Measurements from ENCODE around the gene TUBB1.
A peak's percentile ranks its signal among the peaks of the same experiment; 100 is the strongest.
"Not testable (repeated sequence)": the region's sequence is repeated elsewhere in the genome, so short reads cannot be mapped to it uniquely, and the experiment has no call there.

TUBB1 gene

GRCh38 chr20:59037386-59037785, 18.2 kb downstream of the TUBB1 start:
- Histone ChIP-seq H3K4me1 (ENCODE audit: control insufficient read depth in 1 of 2, insufficient read depth in 2 of 2, low read length in 2 of 2) (peaks cover 0 to 22% of the 10 kb centered on the region in 2 donors), H3K36me3 (ENCODE audit: control insufficient read depth in 1 of 2, insufficient read depth in 2 of 2, low read length in 2 of 2) (peaks cover 30 to 34% of the 10 kb centered on the region in 2 donors), H3K9me3 (ENCODE audit: control insufficient read depth in 1 of 2, low read length in 2 of 2) (no peaks in the 10 kb centered on the region), H3K4me3 (ENCODE audit: low read depth in 1 of 2, low read length in 2 of 2) (no peak overlapping the region), H3K27ac (ENCODE audit: low read length) (no peak overlapping the region), H3K27me3 (ENCODE audit: low read depth, low read length) (no peaks in the 10 kb centered on the region)

- peaks cover 30 to 34% of the 10 kb centered on the region in 2 donors for H3K36me3 ChIP-seq (ENCODE audit: control insufficient read depth in 1 of 2, insufficient read depth in 2 of 2, low read length in 2 of 2)
- no peak overlapping the region for H3K27ac ChIP-seq (ENCODE audit: low read length)
- no peaks in the 10 kb centered on the region for H3K9me3 ChIP-seq (ENCODE audit: control insufficient read depth in 1 of 2, low read length in 2 of 2)
- no peaks in the 10 kb centered on the region for H3K27me3 ChIP-seq (ENCODE audit: low read depth, low read length)
- peak overlapping the region in 1 of 2 donors; percentile 9 for H3K4me3 ChIP-seq (ENCODE audit: low read depth in 1 of 2, low read length in 2 of 2)
- peaks cover 6 to 28% of the 10 kb centered on the region in 2 donors for H3K4me1 ChIP-seq (ENCODE audit: control insufficient read depth in 1 of 2, insufficient read depth in 2 of 2, low read length in 2 of 2)
Observed at GRCh38 chr20:59039233-59039632, 20.0 kb downstream of the TUBB1 start.

GRCh38 chr20:59040667-59041066, 21.4 kb downstream of the TUBB1 start:
- Histone ChIP-seq H3K4me1 (ENCODE audit: control insufficient read depth in 1 of 2, insufficient read depth in 2 of 2, low read length in 2 of 2) (peaks cover 6 to 28% of the 10 kb centered on the region in 2 donors), H3K4me3 (ENCODE audit: low read depth in 1 of 2, low read length in 2 of 2) (peak overlapping the region in 1 of 2 donors; percentile 28), H3K27me3 (ENCODE audit: low read depth, low read length) (no peaks in the 10 kb centered on the region), H3K27ac (ENCODE audit: low read length) (peak overlapping the region; percentile 46), H3K36me3 (ENCODE audit: control insufficient read depth in 1 of 2, insufficient read depth in 2 of 2, low read length in 2 of 2) (peaks cover 22 to 27% of the 10 kb centered on the region in 2 donors), H3K9me3 (ENCODE audit: control insufficient read depth in 1 of 2, low read length in 2 of 2) (no peaks in the 10 kb centered on the region)

- H3K4me3 ChIP-seq (ENCODE audit: low read depth in 1 of 2, low read length in 2 of 2), result peak overlapping the region; percentile 80 to 81
- peaks cover 6 to 28% of the 10 kb centered on the region in 2 donors for H3K4me1 ChIP-seq (ENCODE audit: control insufficient read depth in 1 of 2, insufficient read depth in 2 of 2, low read length in 2 of 2)
- not testable (repeated sequence) for H3K27me3 ChIP-seq (ENCODE audit: low read depth, low read length); H3K9me3 ChIP-seq (ENCODE audit: control insufficient read depth in 1 of 2, low read length in 2 of 2)
- peaks cover 14 to 19% of the 10 kb centered on the region in 2 donors for H3K36me3 ChIP-seq (ENCODE audit: control insufficient read depth in 1 of 2, insufficient read depth in 2 of 2, low read length in 2 of 2)
- H3K27ac ChIP-seq (ENCODE audit: low read length), result peak overlapping the region; percentile 77
Observed at GRCh38 chr20:59041487-59041886, 22.3 kb downstream of the TUBB1 start.

- Histone ChIP-seq H3K27ac (ENCODE audit: low read length) (peak within 1 kb of the TSS; percentile 77), H3K36me3 (ENCODE audit: control insufficient read depth in 1 of 2, insufficient read depth in 2 of 2, low read length in 2 of 2) (peaks cover 8 to 11% of the 10 kb centered on the region in 2 donors), H3K4me1 (ENCODE audit: control insufficient read depth in 1 of 2, insufficient read depth in 2 of 2, low read length in 2 of 2) (peaks cover 6 to 28% of the 10 kb centered on the region in 2 donors), H3K4me3 (ENCODE audit: low read depth in 1 of 2, low read length in 2 of 2) (peak within 1 kb of the TSS; percentile 80 to 81), H3K27me3 (ENCODE audit: low read depth, low read length) (no peaks in the 10 kb centered on the region), H3K9me3 (ENCODE audit: control insufficient read depth in 1 of 2, low read length in 2 of 2) (no peaks in the 10 kb centered on the region)
Observed at GRCh38 chr20:59042151-59042795, 23.0 kb downstream of the TUBB1 start, which contains the start of gene PRELID3B. Gene PRELID3B (minus strand): TSS chr20:59042786. CDS start chr20:59042730, 56 bp downstream.

GRCh38 chr20:59042796-59043631, 23.8 kb downstream of the TUBB1 start:
- Histone ChIP-seq H3K9me3 (ENCODE audit: control insufficient read depth in 1 of 2, low read length in 2 of 2) (no peaks in the 10 kb centered on the region), H3K4me3 (ENCODE audit: low read depth in 1 of 2, low read length in 2 of 2) (peak overlapping the region; percentile 80 to 81), H3K36me3 (ENCODE audit: control insufficient read depth in 1 of 2, insufficient read depth in 2 of 2, low read length in 2 of 2) (peaks cover under 1 to 4% of the 10 kb centered on the region in 2 donors), H3K27ac (ENCODE audit: low read length) (peak overlapping the region; percentile 65), H3K27me3 (ENCODE audit: low read depth, low read length) (no peaks in the 10 kb centered on the region), H3K4me1 (ENCODE audit: control insufficient read depth in 1 of 2, insufficient read depth in 2 of 2, low read length in 2 of 2) (peaks cover 7 to 28% of the 10 kb centered on the region in 2 donors)

- Histone ChIP-seq H3K27ac (ENCODE audit: low read length) (no peak overlapping the region), H3K9me3 (ENCODE audit: control insufficient read depth in 1 of 2, low read length in 2 of 2) (no peaks in the 10 kb centered on the region), H3K27me3 (ENCODE audit: low read depth, low read length) (no peaks in the 10 kb centered on the region), H3K4me3 (ENCODE audit: low read depth in 1 of 2, low read length in 2 of 2) (peak overlapping the region in 1 of 2 donors; percentile 37), H3K36me3 (ENCODE audit: control insufficient read depth in 1 of 2, insufficient read depth in 2 of 2, low read length in 2 of 2) (no peaks in the 10 kb centered on the region), H3K4me1 (ENCODE audit: control insufficient read depth in 1 of 2, insufficient read depth in 2 of 2, low read length in 2 of 2) (peaks cover 14 to 28% of the 10 kb centered on the region in 2 donors)
Observed at GRCh38 chr20:59043698-59044097, 24.5 kb downstream of the TUBB1 start.

GRCh38 chr20:59044295-59044694, 25.1 kb downstream of the TUBB1 start:
- H3K36me3 ChIP-seq (ENCODE audit: control insufficient read depth in 1 of 2, insufficient read depth in 2 of 2, low read length in 2 of 2), result no peaks in the 10 kb centered on the region
- H3K27ac ChIP-seq (ENCODE audit: low read length), result no peak overlapping the region
- H3K4me3 ChIP-seq (ENCODE audit: low read depth in 1 of 2, low read length in 2 of 2), result no peak overlapping the region
- no peaks in the 10 kb centered on the region for H3K27me3 ChIP-seq (ENCODE audit: low read depth, low read length)
- peaks cover 14 to 27% of the 10 kb centered on the region in 2 donors for H3K4me1 ChIP-seq (ENCODE audit: control insufficient read depth in 1 of 2, insufficient read depth in 2 of 2, low read length in 2 of 2)
- H3K9me3 ChIP-seq (ENCODE audit: control insufficient read depth in 1 of 2, low read length in 2 of 2), result no peaks in the 10 kb centered on the region

- H3K4me1 ChIP-seq (ENCODE audit: control insufficient read depth in 1 of 2, insufficient read depth in 2 of 2, low read length in 2 of 2), result peaks cover 14 to 25% of the 10 kb centered on the region in 2 donors
- H3K9me3 ChIP-seq (ENCODE audit: control insufficient read depth in 1 of 2, low read length in 2 of 2), result no peaks in the 10 kb centered on the region
- no peaks in the 10 kb centered on the region for H3K27me3 ChIP-seq (ENCODE audit: low read depth, low read length)
- H3K36me3 ChIP-seq (ENCODE audit: control insufficient read depth in 1 of 2, insufficient read depth in 2 of 2, low read length in 2 of 2), result no peaks in the 10 kb centered on the region
- no peak overlapping the region for H3K4me3 ChIP-seq (ENCODE audit: low read depth in 1 of 2, low read length in 2 of 2)
- H3K27ac ChIP-seq (ENCODE audit: low read length), result no peak overlapping the region
Observed at GRCh38 chr20:59044796-59045195, 25.6 kb downstream of the TUBB1 start.

GRCh38 chr20:59046862-59047261, 27.6 kb downstream of the TUBB1 start:
- Histone ChIP-seq H3K4me3 (ENCODE audit: low read depth in 1 of 2, low read length in 2 of 2) (no peak overlapping the region), H3K4me1 (ENCODE audit: control insufficient read depth in 1 of 2, insufficient read depth in 2 of 2, low read length in 2 of 2) (peaks cover 6 to 14% of the 10 kb centered on the region in 2 donors), H3K36me3 (ENCODE audit: control insufficient read depth in 1 of 2, insufficient read depth in 2 of 2, low read length in 2 of 2) (no peaks in the 10 kb centered on the region), H3K27ac (ENCODE audit: low read length) (no peak overlapping the region), H3K27me3 (ENCODE audit: low read depth, low read length) (no peaks in the 10 kb centered on the region), H3K9me3 (ENCODE audit: control insufficient read depth in 1 of 2, low read length in 2 of 2) (no peaks in the 10 kb centered on the region)

- H3K4me1 ChIP-seq (ENCODE audit: control insufficient read depth in 1 of 2, insufficient read depth in 2 of 2, low read length in 2 of 2), result peaks cover 3 to 12% of the 10 kb centered on the region in 2 donors
- peak overlapping the region; percentile 7 for H3K27ac ChIP-seq (ENCODE audit: low read length)
- H3K27me3 ChIP-seq (ENCODE audit: low read depth, low read length), result no peaks in the 10 kb centered on the region
- H3K36me3 ChIP-seq (ENCODE audit: control insufficient read depth in 1 of 2, insufficient read depth in 2 of 2, low read length in 2 of 2), result no peaks in the 10 kb centered on the region
- H3K9me3 ChIP-seq (ENCODE audit: control insufficient read depth in 1 of 2, low read length in 2 of 2), result no peaks in the 10 kb centered on the region
- H3K4me3 ChIP-seq (ENCODE audit: low read depth in 1 of 2, low read length in 2 of 2), result no peak overlapping the region
Observed at GRCh38 chr20:59047938-59048680, 28.9 kb downstream of the TUBB1 start.
